ENCODE measurements around the gene CCIN. TPM values are rescaled to one million over a fixed set of nuclear protein-coding genes. Genes with fewer than 3 reads are reported as not detected.

CCIN gene
- total RNA-seq, 1 experiment from 2014 or later, result 0.61 TPM

- H3K36me3 ChIP-seq, result peaks cover 3% of the 10 kb centered on the region; the same call in 1 of the 2 replicates
- H3K27me3 ChIP-seq (replicated peaks), result no peaks in the 10 kb centered on the region
- H3K4me1 ChIP-seq (replicated peaks), result peaks cover 26% of the 10 kb centered on the region
- H3K27ac ChIP-seq, result peak overlapping the region; percentile 64
- no peaks in the 10 kb centered on the region for H3K9me3 ChIP-seq (replicated peaks)
- peak overlapping the region; percentile 81 for H3K4me3 ChIP-seq
- DNase-seq (ENCODE audit: low read depth in 1 of 2, low spot score in 2 of 2), result peak in 1 of 2 experiments; percentile 3
These were observed 33.4 kb upstream of the CCIN start for GRCh38 chr9:36135741-36136271.

- Histone ChIP-seq H3K9me3 (replicated peaks) (no peaks in the 10 kb centered on the region), H3K4me1 (replicated peaks) (peaks cover 26% of the 10 kb centered on the region), H3K4me3 (peak within 1 kb of the TSS; percentile 81), H3K27ac (peak within 1 kb of the TSS; percentile 64), H3K36me3 (peaks cover 3% of the 10 kb centered on the region; the same call in 1 of the 2 replicates), H3K27me3 (replicated peaks) (no peaks in the 10 kb centered on the region)
- DNase-seq (ENCODE audit: low read depth in 1 of 2, low spot score in 2 of 2), result peak; percentile 58 to 64
These were observed 32.8 kb upstream of the CCIN start, which contains the start of gene GLIPR2 for GRCh38 chr9:36136272-36136893. Gene GLIPR2 (plus strand): TSS chr9:36136733. CDS start chr9:36136779, 46 bp downstream.

- H3K4me3 ChIP-seq, result peak overlapping the region; percentile 81
- H3K4me1 ChIP-seq (replicated peaks), result peaks cover 26% of the 10 kb centered on the region
- peaks cover 3% of the 10 kb centered on the region; the same call in 1 of the 2 replicates for H3K36me3 ChIP-seq
- H3K27me3 ChIP-seq (replicated peaks), result no peaks in the 10 kb centered on the region
- H3K27ac ChIP-seq, result no peak overlapping the region
- H3K9me3 ChIP-seq (replicated peaks), result no peaks in the 10 kb centered on the region
- no peak for DNase-seq (ENCODE audit: low read depth in 1 of 2, low spot score in 2 of 2)
These were observed 32.2 kb upstream of the CCIN start for GRCh38 chr9:36136894-36137391.

DNA sequence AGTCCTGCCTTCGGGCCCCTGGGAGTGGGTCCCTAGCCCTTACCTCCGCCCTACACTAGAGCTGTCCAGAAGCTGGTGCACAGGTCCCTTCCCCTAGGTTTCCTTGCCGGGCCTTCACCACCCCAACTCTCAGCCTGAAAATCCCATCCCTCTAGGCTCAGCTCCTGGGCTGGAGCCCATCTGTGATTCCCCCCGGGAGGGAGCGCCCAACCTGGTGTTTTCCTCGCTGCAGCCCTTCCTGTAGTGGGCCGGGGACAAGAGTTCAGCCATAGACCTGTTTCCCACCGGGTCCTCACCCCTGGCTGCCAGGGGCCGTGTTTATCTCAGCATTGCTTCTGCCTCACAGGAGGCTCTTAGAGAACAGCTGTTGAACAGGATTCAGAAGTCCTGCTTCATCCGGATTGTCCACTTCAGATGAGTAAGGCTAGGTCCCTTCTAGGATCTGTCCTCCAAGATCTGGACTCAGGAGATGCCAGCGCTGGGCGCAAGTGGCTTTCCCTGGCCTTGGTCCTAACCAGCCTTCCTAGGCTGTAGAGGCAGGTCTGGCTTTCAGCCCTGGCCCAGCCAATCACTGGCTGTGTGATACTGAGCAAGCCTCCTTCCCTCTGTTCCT lies 31.7 kb upstream of the CCIN start:
- H3K9me3 ChIP-seq (replicated peaks), result no peaks in the 10 kb centered on the region

GRCh38 chr9:36138496-36138895 lies 30.7 kb upstream of the CCIN start:
- H3K36me3 ChIP-seq, result peaks cover 5% of the 10 kb centered on the region; the same call in 1 of the 2 replicates
- H3K27me3 ChIP-seq (replicated peaks), result no peaks in the 10 kb centered on the region
- H3K27ac ChIP-seq, result no peak overlapping the region
- no peaks in the 10 kb centered on the region for H3K9me3 ChIP-seq (replicated peaks)
- H3K4me3 ChIP-seq, result no peak overlapping the region
- peaks cover 26% of the 10 kb centered on the region for H3K4me1 ChIP-seq (replicated peaks)
- no peak for DNase-seq (ENCODE audit: low read depth in 1 of 2, low spot score in 2 of 2)

More for the DNA sequence above, 31.7 kb upstream of the CCIN start:
- no peak for DNase-seq (ENCODE audit: low read depth in 1 of 2, low spot score in 2 of 2)
- Histone ChIP-seq H3K4me3 (peak overlapping the region; percentile 81), H3K36me3 (peaks cover 5% of the 10 kb centered on the region; the same call in 1 of the 2 replicates), H3K27me3 (replicated peaks) (no peaks in the 10 kb centered on the region), H3K4me1 (replicated peaks) (peaks cover 26% of the 10 kb centered on the region), H3K27ac (no peak overlapping the region)

- H3K27me3 ChIP-seq (replicated peaks), result no peaks in the 10 kb centered on the region
- H3K27ac ChIP-seq, result no peak overlapping the region
- DNase-seq (ENCODE audit: low read depth in 1 of 2, low spot score in 2 of 2), result no peak
- no peaks in the 10 kb centered on the region for H3K9me3 ChIP-seq (replicated peaks)
- H3K4me1 ChIP-seq (replicated peaks), result peaks cover 26% of the 10 kb centered on the region
- H3K36me3 ChIP-seq, result peaks cover 5% of the 10 kb centered on the region; the same call in 1 of the 2 replicates
- no peak overlapping the region for H3K4me3 ChIP-seq
These were observed 30.3 kb upstream of the CCIN start for GRCh38 chr9:36138901-36139300.

DNA sequence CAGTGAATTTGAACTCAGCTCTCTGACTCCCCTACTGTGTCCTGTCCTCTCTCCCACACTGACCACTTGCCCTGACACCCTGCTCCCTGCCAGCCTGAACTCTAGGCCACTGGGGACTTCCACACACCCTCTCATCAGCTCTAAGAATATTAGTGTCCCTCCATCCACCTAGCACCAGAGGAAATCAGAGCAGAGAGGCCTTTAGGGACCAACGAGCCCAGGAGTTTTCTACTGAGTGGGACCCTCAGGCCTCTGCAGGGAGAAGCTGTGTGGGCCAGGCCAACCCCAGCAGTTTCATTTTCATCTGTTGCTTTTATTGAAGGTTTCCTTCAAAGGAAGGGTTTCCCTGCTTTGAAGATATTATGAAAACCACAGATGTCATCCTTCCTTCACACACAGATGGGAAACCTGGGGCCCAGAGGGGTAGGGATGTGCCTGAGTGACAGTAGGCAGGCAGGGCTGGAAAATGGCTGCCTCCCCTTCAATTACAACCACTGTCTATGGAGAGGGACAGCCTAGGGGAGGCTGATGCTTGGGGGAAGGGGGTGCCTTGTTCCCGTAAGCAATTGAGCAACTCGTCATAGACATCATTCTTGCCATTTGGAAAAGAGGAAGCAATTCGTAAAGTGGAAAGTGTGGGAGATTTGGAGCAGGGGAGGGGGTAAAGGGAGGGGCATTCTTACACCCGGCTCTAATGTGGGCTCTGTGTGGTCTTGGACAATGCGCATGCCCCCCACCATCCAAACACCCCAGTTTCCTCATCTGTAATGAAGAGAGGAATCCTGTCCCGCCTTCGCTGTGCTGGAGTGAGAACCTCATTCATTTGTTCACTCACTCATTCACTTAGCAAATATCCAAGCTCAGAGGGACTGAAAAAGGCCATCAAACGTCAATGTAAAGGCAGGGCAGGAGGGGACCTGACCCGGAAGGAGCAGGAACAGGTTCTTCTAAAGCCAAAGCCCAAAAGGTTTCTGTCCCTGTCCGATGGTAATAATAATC lies 28.8 kb upstream of the CCIN start:
- Histone ChIP-seq H3K36me3 (peaks cover 5% of the 10 kb centered on the region; the same call in 1 of the 2 replicates), H3K27ac (no peak overlapping the region), H3K27me3 (replicated peaks) (no peaks in the 10 kb centered on the region), H3K4me1 (replicated peaks) (peaks cover 19% of the 10 kb centered on the region), H3K9me3 (replicated peaks) (no peaks in the 10 kb centered on the region), H3K4me3 (no peak overlapping the region)
- DNase-seq (ENCODE audit: low read depth in 1 of 2, low spot score in 2 of 2), result no peak

DNA sequence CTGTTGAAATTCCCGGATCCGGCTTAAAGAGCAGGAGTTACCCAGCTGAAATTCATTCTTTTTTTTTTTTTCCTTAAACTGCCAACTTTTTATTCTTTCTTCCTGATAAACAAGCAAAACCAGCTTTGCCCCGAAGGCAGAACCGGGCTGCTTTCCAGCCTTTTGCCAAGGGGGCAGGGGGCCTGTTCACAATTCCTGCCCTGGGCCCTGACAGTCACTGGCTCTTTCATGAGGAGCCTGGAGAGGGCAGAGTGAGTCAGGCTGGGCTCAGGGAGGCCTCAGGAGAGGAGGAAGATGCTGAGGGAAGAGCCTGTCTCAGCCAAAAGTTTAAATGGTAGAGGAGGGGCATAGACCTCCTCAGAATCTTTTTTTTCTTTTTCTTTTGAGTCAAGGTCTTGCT lies 27.9 kb upstream of the CCIN start:
- Histone ChIP-seq H3K9me3 (replicated peaks) (no peaks in the 10 kb centered on the region), H3K4me3 (no peak overlapping the region), H3K36me3 (peaks cover 8% of the 10 kb centered on the region; the same call in 1 of the 2 replicates), H3K4me1 (replicated peaks) (peaks cover 11% of the 10 kb centered on the region; the same call in 1 of the 2 replicates), H3K27me3 (replicated peaks) (no peaks in the 10 kb centered on the region), H3K27ac (no peak overlapping the region)
- no peak for DNase-seq (ENCODE audit: low read depth in 1 of 2, low spot score in 2 of 2)

DNA sequence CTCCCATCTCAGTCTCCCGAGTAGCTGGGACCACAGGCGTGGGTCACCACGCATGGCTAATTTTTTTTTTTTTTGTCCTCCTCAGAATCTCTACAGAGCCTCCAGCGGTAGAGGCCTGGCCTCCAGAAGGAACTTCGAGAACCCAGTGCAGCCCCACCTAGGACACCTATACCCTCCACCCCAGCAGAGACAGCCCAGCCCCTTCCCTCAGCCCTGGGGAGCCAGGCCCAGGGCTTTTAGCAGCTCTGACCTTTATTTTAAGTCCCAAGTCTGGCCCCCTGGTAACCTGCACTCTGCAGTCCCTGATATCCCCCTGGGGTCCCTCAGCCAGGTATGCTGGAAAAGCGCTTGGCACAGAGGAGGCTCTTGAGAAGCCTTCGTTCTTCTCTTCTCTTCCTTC lies 27.4 kb upstream of the CCIN start:
- H3K4me3 ChIP-seq, result no peak overlapping the region
- no peaks in the 10 kb centered on the region for H3K9me3 ChIP-seq (replicated peaks)
- no peak for DNase-seq (ENCODE audit: low read depth in 1 of 2, low spot score in 2 of 2)
- H3K27ac ChIP-seq, result no peak overlapping the region
- no peaks in the 10 kb centered on the region for H3K27me3 ChIP-seq (replicated peaks)
- peaks cover 5% of the 10 kb centered on the region; the same call in 1 of the 2 replicates for H3K36me3 ChIP-seq
- H3K4me1 ChIP-seq (replicated peaks), result peaks cover 11% of the 10 kb centered on the region; the same call in 1 of the 2 replicates

- H3K27ac ChIP-seq, result no peak overlapping the region
- no peak overlapping the region for H3K4me3 ChIP-seq
- 0 out of 2 replicates have a peak, but pooled peaks cover 5% of the 10 kb centered on the region for H3K36me3 ChIP-seq
- no peak for DNase-seq (ENCODE audit: low read depth in 1 of 2, low spot score in 2 of 2)
- no peaks in the 10 kb centered on the region for H3K9me3 ChIP-seq (replicated peaks)
- peaks cover 1% of the 10 kb centered on the region; the same call in 1 of the 2 replicates for H3K4me1 ChIP-seq (replicated peaks)
- no peaks in the 10 kb centered on the region for H3K27me3 ChIP-seq (replicated peaks)
These were observed 26.5 kb upstream of the CCIN start for GRCh38 chr9:36142510-36143244.

DNA sequence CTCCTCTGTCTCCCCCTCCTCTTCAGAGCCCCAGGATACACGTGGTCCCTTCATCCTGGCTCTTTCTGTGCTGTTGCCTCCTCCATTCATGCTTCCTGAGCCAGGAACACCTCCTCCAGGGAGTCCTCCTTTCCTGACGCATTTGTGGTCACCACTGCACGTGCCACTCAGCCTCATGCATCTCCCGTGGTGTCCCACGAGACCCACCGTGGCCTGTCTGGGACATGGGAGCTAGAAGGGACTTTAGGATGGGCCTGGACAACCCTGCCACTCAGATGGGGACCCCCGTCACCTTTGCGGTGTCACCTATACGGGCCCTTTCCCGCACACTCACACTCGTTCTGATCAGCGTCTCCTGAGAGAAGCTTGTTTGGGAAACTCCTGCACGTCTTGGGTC lies 25.9 kb upstream of the CCIN start:
- Histone ChIP-seq H3K36me3 (0 out of 2 replicates have a peak, but pooled peaks cover 5% of the 10 kb centered on the region), H3K9me3 (replicated peaks) (no peaks in the 10 kb centered on the region), H3K27me3 (replicated peaks) (no peaks in the 10 kb centered on the region), H3K4me3 (no peak overlapping the region), H3K4me1 (replicated peaks) (peaks cover 1% of the 10 kb centered on the region), H3K27ac (no peak overlapping the region)
- no peak for DNase-seq (ENCODE audit: low read depth in 1 of 2, low spot score in 2 of 2)

- Histone ChIP-seq H3K27ac (no peak overlapping the region), H3K4me3 (no peak overlapping the region), H3K27me3 (replicated peaks) (no peaks in the 10 kb centered on the region), H3K4me1 (replicated peaks) (peaks cover 14% of the 10 kb centered on the region), H3K36me3 (peaks cover 9% of the 10 kb centered on the region; the same call in 1 of the 2 replicates), H3K9me3 (replicated peaks) (no peaks in the 10 kb centered on the region)
- DNase-seq (ENCODE audit: low read depth in 1 of 2, low spot score in 2 of 2), result no peak
These were observed 24.6 kb upstream of the CCIN start for GRCh38 chr9:36144309-36145232.

All from SJSA1 (cell line).